ENCODE measurements around the gene VSTM5. TPM values are rescaled to one million over a fixed set of nuclear protein-coding genes. Genes with fewer than 3 reads are reported as not detected.

Gene VSTM5
- total RNA-seq, 1 experiment from 2014 or later: 0.76 TPM

DNA sequence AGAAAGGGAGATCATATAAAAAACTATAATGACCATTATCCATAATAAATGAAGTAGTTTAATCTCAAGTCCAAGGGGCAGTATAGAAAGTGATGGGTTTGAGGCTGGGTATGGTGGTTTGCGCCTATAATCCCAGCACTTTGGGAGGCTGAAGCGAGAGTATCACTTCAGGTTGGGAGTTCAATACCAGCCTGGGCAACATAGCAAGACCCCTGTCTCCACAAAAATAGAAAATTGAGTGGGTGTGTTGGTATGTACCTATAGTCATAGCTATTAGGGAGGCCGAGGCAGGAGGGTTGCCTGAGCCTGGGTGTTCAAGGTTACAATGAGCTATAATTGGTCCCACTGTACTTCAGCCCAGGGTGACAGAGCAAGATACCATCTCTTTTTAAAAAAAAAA is 42.4 kb downstream of the VSTM5 start:
- no peak overlapping the region for H3K4me3 Mint-ChIP-seq (ENCODE audit: low read depth, unreplicated experiment)
- H3K36me3 Mint-ChIP-seq (ENCODE audit: insufficient read depth, unreplicated experiment): peaks cover 4% of the 10 kb centered on the region
- no peaks in the 10 kb centered on the region for H3K9me3 Mint-ChIP-seq (ENCODE audit: low read depth, unreplicated experiment)
- CTCF ChIA-PET: no interaction called here
- no peak for DNase-seq
- H3K27ac Mint-ChIP-seq (ENCODE audit: unreplicated experiment): no peak overlapping the region
- H3K4me1 Mint-ChIP-seq (ENCODE audit: low read depth, unreplicated experiment): no peaks in the 10 kb centered on the region
- intact Hi-C loops (cut with micrococcal nuclease; ENCODE audit: unreplicated experiment): no loop called here
- H3K27me3 Mint-ChIP-seq (ENCODE audit: unreplicated experiment): no peaks in the 10 kb centered on the region
- TF ChIP-seq, protein P1, sequence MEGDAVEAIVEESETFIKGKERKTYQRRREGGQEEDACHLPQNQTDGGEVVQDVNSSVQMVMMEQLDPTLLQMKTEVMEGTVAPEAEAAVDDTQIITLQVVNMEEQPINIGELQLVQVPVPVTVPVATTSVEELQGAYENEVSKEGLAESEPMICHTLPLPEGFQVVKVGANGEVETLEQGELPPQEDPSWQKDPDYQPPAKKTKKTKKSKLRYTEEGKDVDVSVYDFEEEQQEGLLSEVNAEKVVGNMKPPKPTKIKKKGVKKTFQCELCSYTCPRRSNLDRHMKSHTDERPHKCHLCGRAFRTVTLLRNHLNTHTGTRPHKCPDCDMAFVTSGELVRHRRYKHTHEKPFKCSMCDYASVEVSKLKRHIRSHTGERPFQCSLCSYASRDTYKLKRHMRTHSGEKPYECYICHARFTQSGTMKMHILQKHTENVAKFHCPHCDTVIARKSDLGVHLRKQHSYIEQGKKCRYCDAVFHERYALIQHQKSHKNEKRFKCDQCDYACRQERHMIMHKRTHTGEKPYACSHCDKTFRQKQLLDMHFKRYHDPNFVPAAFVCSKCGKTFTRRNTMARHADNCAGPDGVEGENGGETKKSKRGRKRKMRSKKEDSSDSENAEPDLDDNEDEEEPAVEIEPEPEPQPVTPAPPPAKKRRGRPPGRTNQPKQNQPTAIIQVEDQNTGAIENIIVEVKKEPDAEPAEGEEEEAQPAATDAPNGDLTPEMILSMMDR (IDR thresholded peaks at IDR 0.05; ENCODE audit: unreplicated experiment): no peak
- no TSS peak for BruUV-seq (replicated peaks)

DNA sequence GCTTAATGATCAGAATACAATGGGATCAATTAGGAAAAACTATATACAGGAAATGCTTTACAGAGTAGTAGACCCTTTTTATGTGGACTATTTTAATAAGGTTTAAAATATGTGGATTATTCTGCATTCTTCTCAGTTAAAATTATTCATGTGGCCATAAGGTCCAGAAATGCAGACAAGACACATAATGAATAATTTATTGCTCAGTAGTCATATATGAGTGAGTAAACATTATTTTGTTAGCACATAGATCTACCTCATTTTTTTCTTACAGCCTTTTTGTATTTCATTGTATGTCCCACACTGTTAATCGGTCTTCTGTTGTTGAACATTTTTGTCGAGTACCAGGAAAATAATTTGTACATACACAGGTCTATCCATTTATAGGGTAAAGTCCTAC is 45.5 kb downstream of the VSTM5 start:
- DNase-seq: no peak
- H3K27ac Mint-ChIP-seq (ENCODE audit: unreplicated experiment): no peak overlapping the region
- CTCF ChIA-PET: no interaction called here
- TF ChIP-seq, protein P1 (IDR thresholded peaks at IDR 0.05; ENCODE audit: unreplicated experiment): no peak
- H3K36me3 Mint-ChIP-seq (ENCODE audit: insufficient read depth, unreplicated experiment): peaks cover 11% of the 10 kb centered on the region
- no peaks in the 10 kb centered on the region for H3K27me3 Mint-ChIP-seq (ENCODE audit: unreplicated experiment)
- H3K9me3 Mint-ChIP-seq (ENCODE audit: low read depth, unreplicated experiment): no peaks in the 10 kb centered on the region
- intact Hi-C loops (cut with micrococcal nuclease; ENCODE audit: unreplicated experiment): no loop called here
- H3K4me1 Mint-ChIP-seq (ENCODE audit: low read depth, unreplicated experiment): no peaks in the 10 kb centered on the region
- no peak overlapping the region for H3K4me3 Mint-ChIP-seq (ENCODE audit: low read depth, unreplicated experiment)
- no TSS peak for BruUV-seq (replicated peaks)

DNA sequence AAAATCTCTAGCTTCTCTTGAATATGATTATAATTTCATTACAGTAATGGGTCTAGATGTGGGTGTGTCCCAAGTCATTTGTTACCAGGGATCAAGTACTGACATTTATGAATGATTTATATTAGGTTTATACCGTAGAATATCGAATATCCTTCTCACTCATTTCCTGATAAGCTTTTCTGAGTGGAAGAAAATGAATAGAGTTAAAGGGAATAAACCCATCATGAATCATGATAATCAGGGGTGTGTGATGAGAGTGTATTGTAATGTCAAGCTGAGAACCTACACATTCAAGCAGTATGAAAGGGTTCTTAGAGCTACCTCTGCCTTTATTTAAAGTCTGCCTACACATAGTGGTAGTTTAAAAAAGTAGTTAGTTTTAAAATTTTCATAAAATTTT is 49.1 kb downstream of the VSTM5 start:
- peaks cover 12% of the 10 kb centered on the region for H3K36me3 Mint-ChIP-seq (ENCODE audit: insufficient read depth, unreplicated experiment)
- CTCF ChIA-PET: no interaction called here
- H3K4me3 Mint-ChIP-seq (ENCODE audit: low read depth, unreplicated experiment): no peak overlapping the region
- TF ChIP-seq, protein P1 (IDR thresholded peaks at IDR 0.05; ENCODE audit: unreplicated experiment): no peak
- H3K27ac Mint-ChIP-seq (ENCODE audit: unreplicated experiment): no peak overlapping the region
- no peaks in the 10 kb centered on the region for H3K9me3 Mint-ChIP-seq (ENCODE audit: low read depth, unreplicated experiment)
- no TSS peak for BruUV-seq (replicated peaks)
- intact Hi-C loops (cut with micrococcal nuclease; ENCODE audit: unreplicated experiment): no loop called here
- no peaks in the 10 kb centered on the region for H3K27me3 Mint-ChIP-seq (ENCODE audit: unreplicated experiment)
- H3K4me1 Mint-ChIP-seq (ENCODE audit: low read depth, unreplicated experiment): no peaks in the 10 kb centered on the region
- no peak for DNase-seq

DNA sequence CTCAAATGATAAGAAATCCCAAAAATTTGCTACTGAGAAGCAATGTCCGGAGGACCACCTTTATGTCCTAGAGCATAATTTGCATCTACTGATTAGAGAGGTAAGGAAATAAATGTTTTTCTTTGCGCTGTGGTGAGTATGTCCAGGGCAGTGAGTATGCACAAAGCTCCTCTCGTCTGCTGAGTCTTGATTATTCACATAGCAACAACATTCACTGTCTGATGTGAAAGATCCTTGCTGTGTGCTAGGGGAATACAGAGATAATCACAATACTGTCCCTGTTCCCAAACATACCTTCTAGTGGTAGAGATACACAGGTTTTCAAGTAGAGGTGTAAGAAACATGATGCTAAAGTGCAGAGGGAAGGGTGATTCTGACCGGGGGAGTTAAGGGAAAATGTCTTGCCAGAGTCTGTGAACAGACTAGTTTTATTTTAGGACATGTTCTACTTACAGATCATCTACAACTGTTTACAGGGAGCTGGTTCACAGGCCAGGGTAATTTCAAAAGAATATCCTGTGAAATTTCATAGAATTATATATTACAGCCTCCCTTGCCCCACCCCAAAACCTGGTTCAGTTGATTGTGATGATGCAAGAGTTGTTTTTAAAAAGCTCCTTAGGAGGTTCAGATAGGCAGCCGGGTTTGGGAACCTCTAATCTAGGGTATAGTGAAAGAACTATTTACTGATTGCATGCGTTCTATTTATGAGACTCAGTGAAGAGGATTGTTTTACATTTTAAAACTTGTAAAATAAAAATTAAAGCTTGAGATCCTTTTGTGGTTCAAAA is 53.8 kb downstream of the VSTM5 start:
- Mint-ChIP-seq H3K27ac (ENCODE audit: unreplicated experiment) (no peak overlapping the region), H3K27me3 (ENCODE audit: unreplicated experiment) (no peaks in the 10 kb centered on the region), H3K4me3 (ENCODE audit: low read depth, unreplicated experiment) (no peak overlapping the region), H3K36me3 (ENCODE audit: insufficient read depth, unreplicated experiment) (peaks cover 17% of the 10 kb centered on the region), H3K9me3 (ENCODE audit: low read depth, unreplicated experiment) (no peaks in the 10 kb centered on the region), H3K4me1 (ENCODE audit: low read depth, unreplicated experiment) (no peaks in the 10 kb centered on the region)
- intact Hi-C loops (cut with micrococcal nuclease; ENCODE audit: unreplicated experiment): no loop called here
- DNase-seq: no peak
- no TSS peak for BruUV-seq (replicated peaks)
- TF ChIP-seq, protein P1 (IDR thresholded peaks at IDR 0.05; ENCODE audit: unreplicated experiment): no peak
- CTCF ChIA-PET: no interaction called here

Measured in Calu3 (cell line).